NCI-H1417 (cell line): ENCODE results near the gene USP40.

Experiments
- DNase-seq, 3 experiments: peaks; one replicate each; lab custom pipeline; 2025; lab: John Stamatoyannopoulos, UW

The USP40 gene

DNA sequence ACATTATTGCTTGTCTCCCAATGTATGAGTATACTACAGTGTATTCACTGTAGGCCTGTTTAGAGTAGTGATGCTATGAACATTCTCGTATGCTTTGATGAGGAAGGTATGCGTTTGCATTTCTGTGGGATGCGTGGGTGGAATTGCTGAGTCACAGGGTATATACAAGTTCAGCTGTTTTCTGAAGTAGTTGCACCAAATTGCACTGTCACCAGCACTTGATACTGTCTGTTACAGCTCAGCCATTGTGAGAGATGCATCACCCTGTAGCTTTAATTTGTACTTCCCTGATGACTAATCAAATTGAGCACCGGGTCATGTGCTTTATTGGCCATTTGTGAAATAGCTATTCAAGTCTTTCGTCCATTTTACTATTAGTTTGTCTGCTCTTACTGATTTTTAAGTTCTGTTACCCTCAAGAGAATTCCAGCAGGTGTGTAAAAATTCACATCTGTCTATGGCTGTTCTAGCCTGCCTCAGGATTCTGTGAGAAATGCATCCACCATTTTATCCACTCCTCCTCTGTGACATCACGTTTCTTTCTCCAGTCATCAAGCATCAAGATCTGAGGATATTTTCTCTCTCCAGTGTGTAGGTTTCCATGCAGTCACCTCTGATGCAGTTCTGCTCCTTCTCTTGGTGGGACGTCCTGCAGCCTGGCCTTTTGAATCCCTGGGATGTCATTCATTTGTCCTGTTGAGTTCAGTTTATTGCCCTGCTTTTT is 139.8 kb downstream of the USP40 start:
- DNase-seq, result no peak
